Heart right ventricle (tissue), 16 donors: Measurements from ENCODE around the gene TMEM255B. TPM values are rescaled to one million over a fixed set of nuclear protein-coding genes. Genes with fewer than 3 reads are reported as not detected.
"Not testable (repeated sequence)": the region's sequence is repeated elsewhere in the genome, so short reads cannot be mapped to it uniquely, and the experiment has no call there.

Source experiments
- ATAC-seq, 8 donors: fragments of 200-7000 bp; cut with Tn5 transposase; one replicate each; pipeline ENCODE4 v1.9.1; 2020; ENCODE audit warnings: mild to moderate bottlenecking in 8 of 8, moderate library complexity in 8 of 8, moderate number of reproducible peaks in 1 of 8
- DNase-seq, 2 donors: peaks; one replicate each; pipeline ENCODE4 v3.0.0-alpha.2; 2020
- H3K27ac ChIP-seq, 10 donors: fragments of 200-600 bp; sonication (generic) in 2 of 10; one replicate each; pipeline versions ENCODE4 v1.5.0 to v1.8.0; 2020 to 2022; ENCODE audit warnings: mild to moderate bottlenecking in 3 of 10
- H3K27me3 ChIP-seq, 7 donors: fragments of 200-600 bp; one replicate each; pipeline ENCODE4 v1.8.0; 2021 to 2022; ENCODE audit warnings: mild to moderate bottlenecking in 2 of 7
- H3K36me3 ChIP-seq, 9 donors: fragments of 200-600 bp; sonication (generic) in 1 of 9; one replicate each; pipeline versions ENCODE4 v1.5.0 to v1.8.0; 2020 to 2022; ENCODE audit warnings: mild to moderate bottlenecking in 2 of 9
- H3K4me1 ChIP-seq, 9 donors: fragments of 200-600 bp; sonication (generic) in 1 of 9; one replicate each; pipeline versions ENCODE4 v1.5.0 to v1.8.0; 2020 to 2022; ENCODE audit warnings: mild to moderate bottlenecking in 4 of 9
- H3K4me3 ChIP-seq, 10 donors: fragments of 200-600 bp; sonication (generic) in 2 of 10; one replicate each; pipeline versions ENCODE4 v1.5.0 to v1.8.0; 2020 to 2022; ENCODE audit warnings: mild to moderate bottlenecking in 7 of 10, moderate library complexity in 2 of 10
- H3K9me3 ChIP-seq, 11 donors: fragments of 200-600 bp in 10 of 11; sonication (generic) in 2 of 11; one replicate each; pipeline versions ENCODE4 v1.5.0 to v1.8.0; 2013 to 2022; ENCODE audit warnings: mild to moderate bottlenecking in 2 of 11, control low read depth in 1 of 11, moderate library complexity in 1 of 11
- CTCF ChIP-seq, 9 donors: fragments of 200-600 bp; sonication (generic) in 2 of 9; IDR thresholded peaks; one replicate each; pipeline versions ENCODE4 v1.5.0 to v1.8.0; 2021 to 2022; ENCODE audit warnings: antibody characterized with exemption in 9 of 9, mild to moderate bottlenecking in 5 of 9, moderate library complexity in 1 of 9
- WGBS, 2 donors: extraction: QIAGEN DNeasy Blood & Tissue Kit; methylation state at CpG; one replicate each; pipeline ENCODE4 v1.1.7; 2013; ENCODE audit warnings: inconsistent platforms in 1 of 2; 5-methylcytosine and 5-hydroxymethylcytosine counted together
- intact Hi-C, 10 donors: fragments of 100-400 bp; cut with DNase I; formaldehyde crosslinking; loops; one replicate each; pipeline versions ENCODE4 v1.11.1 to v1.14.2; 2022
- polyA plus RNA-seq, 2 donors: library from polyadenylated mRNA; stranded (reverse); fragments of 200-250 nt; gene quantifications; one replicate each; pipeline ENCODE4 v1.2.3, GENCODE V29; 2013
- total RNA-seq, 10 donors: library from RNA; stranded (reverse); fragmentation: NEBNext Ultra II Directional in 3 of 10; extraction: Animal tissue kit (Norgen Biotek cat#: 25700) in 3 of 10; gene quantifications; one replicate each; pipeline versions ENCODE4 v1.2.1 to v1.2.4, GENCODE V29; 2021 to 2023
- donor health status: Arrhythmogenic right ventricular cardiomyopathy.
- donor health status: ischemic (EF 13 %, LVEDD 7.1; RV severe dilation, severe dysfunction).
- donor health status: healthy with polysubstance abuse.
- donor health status: DM: no; HTN: yes; CAD: no.
- donor health status: DM: no; HTN: no; CAD: no.
- donor health status: ischemic (EF 25% LVEDD 6.9; RV normal size, moderate dysfunction).
- donor health status: ischemic (EF 25% LVEDD 5.7; RV mildly dilated, moderate dysfunction).
- donor health status: healthy.
- donor health status: DM: yes; HTN: yes; CAD: no.
- donor health status: Ischemic cardiomyopathy.
- donor health status: ischemic (EF 35%, LVEDD 5.7; RV mildly dilated, moderate dysfunction).
- donor health status: nonischemic (EF 11% LVEDD 7.7; RV severe dilation, severe dysfunction).
- donor health status: DM: yes; HTN: yes; CAD: no.
- donor health status: PGD.
- donor health status: ischemic (EF 29% LVEDD 5.4; RV normal size, mild dysfunction).
- donor health status: nonischemic (EF 23%, LVEDD 6.1; RV moderate dilation, normal function).

TMEM255B gene
- total and polyA plus RNA-seq, 12 donors: 2.4 to 12.9 (median 6.3) TPM

GRCh38 chr13:113724016-113724758 lies 34.8 kb upstream of the TMEM255B start:
- 69 to 81% methylated on average over 30 of the region's 30 CpGs for WGBS, 2 donors
- DNase-seq: no peak

GRCh38 chr13:113724780-113725315 lies 34.2 kb upstream of the TMEM255B start:
- H3K36me3 ChIP-seq: no peaks in the 10 kb centered on the region
- WGBS, 2 donors: 2% methylated on average over 31 to 36 of the region's 36 CpGs
- H3K4me3 ChIP-seq: peak overlapping the region in 9 of 10 donors; percentile 31 to 65 (median 53)
- H3K4me1 ChIP-seq: peaks cover 0 to 29% (median 12%) of the 10 kb centered on the region in 9 donors
- H3K9me3 ChIP-seq: peaks cover 0 to 4% (median 0%) of the 10 kb centered on the region in 11 donors
- peak; percentile 76 to 91 (median 85) for TF ChIP-seq CTCF (IDR thresholded peaks at IDR 0.05)
- intact Hi-C loops: no loop called here
- DNase-seq (peak; percentile 81 to 84), ATAC-seq (peak; percentile 89 to 96 (median 94))
- peaks cover 0 to 10% (median 0%) of the 10 kb centered on the region in 7 donors for H3K27me3 ChIP-seq
- H3K27ac ChIP-seq: peak overlapping the region in 9 of 10 donors; percentile 56 to 91 (median 81)

More at GRCh38 chr13:113724016-113724758, 34.8 kb upstream of the TMEM255B start:
- H3K27ac ChIP-seq: peak overlapping the region in 9 of 10 donors; percentile 56 to 91 (median 81)
- intact Hi-C loops: no loop called here
- H3K27me3 ChIP-seq: peaks cover 0 to 4% (median 0%) of the 10 kb centered on the region in 7 donors
- H3K9me3 ChIP-seq: peaks cover 0 to 4% (median 0%) of the 10 kb centered on the region in 11 donors
- peak in 6 of 8 donors; percentile 4 to 31 (median 8) for ATAC-seq
- TF ChIP-seq CTCF (IDR thresholded peaks at IDR 0.05): no peak
- peaks cover 0 to 24% (median 12%) of the 10 kb centered on the region in 9 donors for H3K4me1 ChIP-seq
- H3K36me3 ChIP-seq: no peaks in the 10 kb centered on the region
- H3K4me3 ChIP-seq: peak overlapping the region in 9 of 10 donors; percentile 31 to 65 (median 53)

GRCh38 chr13:113725329-113726105 lies 33.5 kb upstream of the TMEM255B start:
- peak overlapping the region in 8 of 10 donors; percentile 33 to 65 (median 54) for H3K4me3 ChIP-seq
- H3K27ac ChIP-seq: peak overlapping the region in 4 of 10 donors; percentile 56 to 85 (median 77)
- peak; percentile 60 to 72 for DNase-seq
- H3K27me3 ChIP-seq: peaks cover 0 to 10% (median 0%) of the 10 kb centered on the region in 7 donors
- 3 to 4% methylated on average over 5 to 33 of the region's 75 CpGs for WGBS, 2 donors
- H3K9me3 ChIP-seq, H3K36me3 ChIP-seq, ATAC-seq, intact Hi-C loops: not testable (repeated sequence)
- H3K4me1 ChIP-seq: peaks cover 0 to 29% (median 12%) of the 10 kb centered on the region in 9 donors

GRCh38 chr13:113726106-113726821 lies 32.8 kb upstream of the TMEM255B start:
- Histone ChIP-seq H3K4me3 (peak overlapping the region in 9 of 10 donors; percentile 20 to 56 (median 43)), H3K4me1 (peaks cover 0 to 29% (median 12%) of the 10 kb centered on the region in 9 donors), H3K27me3 (peaks cover 0 to 10% (median 0%) of the 10 kb centered on the region in 7 donors), H3K27ac (peak overlapping the region in 9 of 10 donors; percentile 41 to 77 (median 62))
- H3K36me3 ChIP-seq, intact Hi-C loops, H3K9me3 ChIP-seq: not testable (repeated sequence)
- DNase-seq: peak in 1 of 2 donors; percentile 47
- WGBS, 2 donors: 29 to 55% methylated on average over 18 to 35 of the region's 54 CpGs
- peak; percentile 10 to 50 (median 30) for ATAC-seq
